Type B pancreatic cell (in vitro differentiated cells): Measurements from ENCODE around the gene TRHDE. TPM values are rescaled to one million over a fixed set of nuclear protein-coding genes. Genes with fewer than 3 reads are reported as not detected.

Experiments used
- DNase-seq: peaks from one replicate; pipeline ENCODE4 v3.0.0; 2021; ENCODE audit warnings: mixed read lengths; ENCODE audit not compliant: unreplicated experiment; ENCODE audit errors: extremely low spot score
- H3K27ac Mint-ChIP-seq: 2 replicates; pipeline ENCODE4 v1.8.0; 2021; ENCODE audit warnings: mild to moderate bottlenecking, mixed read lengths
- H3K27me3 Mint-ChIP-seq: 2 replicates; pipeline ENCODE4 v1.8.0; 2021; ENCODE audit warnings: mixed read lengths
- H3K36me3 Mint-ChIP-seq: 2 replicates; pipeline ENCODE4 v1.8.0; 2021; ENCODE audit warnings: mixed read lengths
- H3K4me1 Mint-ChIP-seq: one replicate; pipeline ENCODE4 v1.8.0; 2021; ENCODE audit warnings: mixed read lengths; ENCODE audit not compliant: unreplicated experiment
- H3K4me3 Mint-ChIP-seq: 2 replicates; pipeline ENCODE4 v1.8.0; 2021; ENCODE audit warnings: mild to moderate bottlenecking, mixed read lengths
- H3K9me3 Mint-ChIP-seq: 2 replicates; pipeline ENCODE4 v1.8.0; 2021; ENCODE audit warnings: mixed read lengths
- CTCF ChIP-seq: fragments of 200-600 bp; sonication (generic); conservative IDR thresholded peaks from 2 replicates; pipeline ENCODE4 v1.5.0; 2021; ENCODE audit warnings: antibody characterized with exemption, mild to moderate bottlenecking
- total RNA-seq: library from RNA; stranded (reverse); gene quantifications from 2 replicates; pipeline ENCODE4 v1.2.1, GENCODE V29; 2021; ENCODE audit warnings: low replicate concordance

TRHDE gene
- total RNA-seq, 1 donor from 2014 or later = 3.2 TPM

GRCh38 chr12:72521326-72521725 lies 249.2 kb downstream of the TRHDE start:
- peaks cover 15% of the 10 kb centered on the region for H3K4me1 Mint-ChIP-seq
- no peak overlapping the region for H3K4me3 Mint-ChIP-seq
- H3K9me3 Mint-ChIP-seq = peaks cover 5% of the 10 kb centered on the region
- no peak for DNase-seq
- no peak for TF ChIP-seq CTCF
- no peaks in the 10 kb centered on the region for H3K36me3 Mint-ChIP-seq
- no peak overlapping the region for H3K27ac Mint-ChIP-seq
- H3K27me3 Mint-ChIP-seq = peaks cover 3% of the 10 kb centered on the region

GRCh38 chr12:72522411-72522810 lies 250.2 kb downstream of the TRHDE start:
- no peak for TF ChIP-seq CTCF
- no peak for DNase-seq
- H3K27me3 Mint-ChIP-seq = peaks cover 3% of the 10 kb centered on the region
- H3K27ac Mint-ChIP-seq = no peak overlapping the region
- H3K36me3 Mint-ChIP-seq = no peaks in the 10 kb centered on the region
- peaks cover 15% of the 10 kb centered on the region for H3K4me1 Mint-ChIP-seq
- H3K9me3 Mint-ChIP-seq = peaks cover 5% of the 10 kb centered on the region
- H3K4me3 Mint-ChIP-seq = no peak overlapping the region

- H3K4me3 Mint-ChIP-seq = peak overlapping the region; percentile 22
- TF ChIP-seq CTCF = no peak
- H3K27ac Mint-ChIP-seq = no peak overlapping the region
- peaks cover 15% of the 10 kb centered on the region for H3K4me1 Mint-ChIP-seq
- peaks cover 5% of the 10 kb centered on the region for H3K9me3 Mint-ChIP-seq
- H3K36me3 Mint-ChIP-seq = no peaks in the 10 kb centered on the region
- no peak for DNase-seq
- H3K27me3 Mint-ChIP-seq = peaks cover 3% of the 10 kb centered on the region
Observed at GRCh38 chr12:72523754-72524153, 251.6 kb downstream of the TRHDE start.

GRCh38 chr12:72535212-72535990 lies 263.2 kb downstream of the TRHDE start:
- no peaks in the 10 kb centered on the region for H3K36me3 Mint-ChIP-seq
- peaks cover 7% of the 10 kb centered on the region for H3K9me3 Mint-ChIP-seq
- TF ChIP-seq CTCF = no peak
- no peak for DNase-seq
- H3K27me3 Mint-ChIP-seq = peaks cover 22% of the 10 kb centered on the region
- H3K27ac Mint-ChIP-seq = no peak overlapping the region
- peaks cover 14% of the 10 kb centered on the region for H3K4me1 Mint-ChIP-seq
- H3K4me3 Mint-ChIP-seq = no peak overlapping the region

GRCh38 chr12:72540811-72541210 lies 268.6 kb downstream of the TRHDE start:
- no peak for DNase-seq

More at GRCh38 chr12:72540811-72541210, 268.6 kb downstream of the TRHDE start:
- Mint-ChIP-seq H3K27me3 (peaks cover 26% of the 10 kb centered on the region), H3K27ac (no peak overlapping the region), H3K4me1 (peaks cover 7% of the 10 kb centered on the region), H3K9me3 (peaks cover 7% of the 10 kb centered on the region), H3K4me3 (no peak overlapping the region), H3K36me3 (no peaks in the 10 kb centered on the region)
- no peak for TF ChIP-seq CTCF
